WERI-Rb-1 (cell line): Measurements from ENCODE around the gene HIVEP3.

Experiments used
- DNase-seq: peaks from one replicate; pipeline ENCODE4 v3.0.0-alpha.2; 2020
- H3K27ac ChIP-seq: fragments of 250-450 bp; sonication (Bioruptor Pico); 2 replicates; pipeline ENCODE4 v1.5.1; 2020; ENCODE audit warnings: mild to moderate bottlenecking, moderate library complexity
- H3K27me3 ChIP-seq: fragments of 250-450 bp; sonication (Bioruptor Pico); 2 replicates; pipeline ENCODE4 v1.5.1; 2021; ENCODE audit warnings: mild to moderate bottlenecking, low read depth, moderate library complexity; ENCODE audit not compliant: insufficient read depth, severe bottlenecking
- H3K36me3 ChIP-seq: fragments of 250-450 bp; sonication (Bioruptor Pico); 2 replicates; pipeline ENCODE4 v1.5.1; 2020; ENCODE audit warnings: mild to moderate bottlenecking, moderate library complexity
- H3K4me3 ChIP-seq: 2 replicates; pipeline ENCODE4 v1.5.1; 2011; ENCODE audit warnings: low read depth, mild to moderate bottlenecking, control low read depth, low read length
- H3K9me3 ChIP-seq: fragments of 250-450 bp; sonication (Bioruptor Pico); 2 replicates; pipeline ENCODE4 v1.5.1; 2021; ENCODE audit warnings: mild to moderate bottlenecking, moderate library complexity; ENCODE audit not compliant: severe bottlenecking
- TF ChIP-seq, protein P1 (sequence below): IDR thresholded peaks from 2 replicates; pipeline ENCODE4 v1.5.1; 2011; ENCODE audit warnings: low read depth, mild to moderate bottlenecking, control low read depth, inconsistent platforms, low read length

The HIVEP3 gene

DNA sequence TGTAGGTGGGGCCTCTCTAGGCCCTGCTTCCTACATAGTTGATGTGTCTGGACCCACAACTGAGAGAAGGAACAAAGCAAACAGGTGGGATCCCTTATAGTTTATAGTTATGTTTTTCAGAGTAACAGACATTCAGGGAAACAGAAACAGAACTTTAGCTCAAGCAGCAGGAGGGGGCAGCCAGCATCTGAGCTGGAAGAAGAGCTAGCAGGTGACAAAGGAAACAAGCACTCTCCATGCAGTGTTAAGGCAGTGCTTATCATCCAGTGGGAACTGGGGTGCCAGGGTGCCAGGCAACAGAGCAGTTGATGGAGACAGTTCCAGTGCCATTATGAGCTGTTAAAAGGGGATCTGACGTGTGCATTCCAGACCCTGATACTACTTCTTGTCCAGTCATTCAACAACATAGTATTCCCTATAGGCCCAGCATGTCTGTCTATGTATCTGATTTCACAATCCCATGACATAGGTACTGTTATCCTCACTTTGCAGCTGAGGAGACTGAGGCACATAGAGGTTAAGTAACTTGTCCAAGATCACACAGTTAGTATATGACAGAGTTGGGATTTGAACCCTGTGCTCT lies 13.5 kb downstream of the HIVEP3 start:
- H3K9me3 ChIP-seq, result no peaks in the 10 kb centered on the region
- TF ChIP-seq, protein P1, sequence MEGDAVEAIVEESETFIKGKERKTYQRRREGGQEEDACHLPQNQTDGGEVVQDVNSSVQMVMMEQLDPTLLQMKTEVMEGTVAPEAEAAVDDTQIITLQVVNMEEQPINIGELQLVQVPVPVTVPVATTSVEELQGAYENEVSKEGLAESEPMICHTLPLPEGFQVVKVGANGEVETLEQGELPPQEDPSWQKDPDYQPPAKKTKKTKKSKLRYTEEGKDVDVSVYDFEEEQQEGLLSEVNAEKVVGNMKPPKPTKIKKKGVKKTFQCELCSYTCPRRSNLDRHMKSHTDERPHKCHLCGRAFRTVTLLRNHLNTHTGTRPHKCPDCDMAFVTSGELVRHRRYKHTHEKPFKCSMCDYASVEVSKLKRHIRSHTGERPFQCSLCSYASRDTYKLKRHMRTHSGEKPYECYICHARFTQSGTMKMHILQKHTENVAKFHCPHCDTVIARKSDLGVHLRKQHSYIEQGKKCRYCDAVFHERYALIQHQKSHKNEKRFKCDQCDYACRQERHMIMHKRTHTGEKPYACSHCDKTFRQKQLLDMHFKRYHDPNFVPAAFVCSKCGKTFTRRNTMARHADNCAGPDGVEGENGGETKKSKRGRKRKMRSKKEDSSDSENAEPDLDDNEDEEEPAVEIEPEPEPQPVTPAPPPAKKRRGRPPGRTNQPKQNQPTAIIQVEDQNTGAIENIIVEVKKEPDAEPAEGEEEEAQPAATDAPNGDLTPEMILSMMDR, result no peak
- H3K36me3 ChIP-seq, result no peaks in the 10 kb centered on the region
- DNase-seq, result no peak
- no peaks in the 10 kb centered on the region for H3K27me3 ChIP-seq
- no peak overlapping the region for H3K4me3 ChIP-seq
- no peak overlapping the region for H3K27ac ChIP-seq

DNA sequence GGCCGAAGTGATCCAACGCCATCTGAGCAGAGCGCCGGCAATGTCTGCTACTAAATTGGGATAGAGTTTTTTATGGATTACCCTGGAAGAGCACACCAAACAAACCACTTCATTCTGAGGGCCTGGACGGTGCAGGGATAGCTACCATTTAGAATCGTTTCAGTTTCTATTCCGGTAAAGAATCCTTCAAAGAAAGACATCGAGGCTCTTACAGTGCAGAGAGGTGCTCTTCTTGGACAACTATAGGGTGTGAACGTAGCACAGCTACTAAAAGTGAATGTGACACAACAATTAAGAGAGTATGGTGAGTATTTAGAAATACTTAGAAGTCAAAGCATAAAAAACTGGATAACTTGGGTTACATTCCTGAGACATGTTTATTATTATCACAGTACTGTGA lies 16.1 kb downstream of the HIVEP3 start:
- Histone ChIP-seq H3K27me3 (no peaks in the 10 kb centered on the region), H3K36me3 (no peaks in the 10 kb centered on the region), H3K9me3 (no peaks in the 10 kb centered on the region), H3K4me3 (no peak overlapping the region), H3K27ac (no peak overlapping the region)
- TF ChIP-seq, protein P1, result no peak
- no peak for DNase-seq

DNA sequence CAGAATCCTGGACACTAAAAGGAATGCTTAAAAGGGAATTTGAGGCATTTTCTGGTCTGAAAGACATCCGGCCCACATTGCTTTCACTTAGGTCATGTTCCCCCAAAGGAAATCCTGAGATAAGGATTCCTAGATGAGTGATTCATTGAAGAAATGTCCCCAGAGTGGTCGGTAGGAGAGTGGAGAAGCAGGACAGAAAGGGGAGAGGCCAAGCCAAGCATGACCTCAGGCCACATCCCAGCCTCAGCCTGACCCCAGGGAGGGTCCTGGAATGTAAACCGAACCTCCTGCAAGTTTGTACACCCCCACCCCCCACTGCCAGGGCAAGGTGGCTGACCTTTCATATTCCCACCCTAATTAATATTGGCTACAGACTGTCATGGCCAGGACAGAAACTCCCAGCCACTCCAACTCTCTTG lies 16.6 kb downstream of the HIVEP3 start:
- DNase-seq, result no peak
- Histone ChIP-seq H3K27me3 (no peaks in the 10 kb centered on the region), H3K4me3 (no peak overlapping the region), H3K9me3 (no peaks in the 10 kb centered on the region), H3K36me3 (no peaks in the 10 kb centered on the region), H3K27ac (no peak overlapping the region)
- TF ChIP-seq, protein P1, result no peak

DNA sequence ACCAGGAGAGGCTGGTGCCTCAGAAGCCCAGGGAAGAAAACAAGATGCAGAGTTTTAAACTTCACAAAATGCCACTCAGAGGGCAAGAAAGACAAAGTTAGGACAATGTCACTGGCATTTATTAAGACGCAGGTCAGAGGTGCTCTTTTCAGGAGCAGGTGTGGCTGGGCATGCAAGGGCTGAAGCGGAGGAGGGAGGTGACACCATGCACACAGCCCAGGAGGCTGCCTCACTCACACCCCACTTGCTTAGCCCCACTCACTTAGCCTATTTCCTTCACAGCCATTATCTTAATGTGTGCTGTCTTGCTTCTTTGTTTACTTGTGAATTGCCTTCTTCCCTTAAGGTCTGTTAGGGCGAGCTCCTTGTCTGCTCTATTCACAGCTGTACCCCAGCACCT lies 17.2 kb downstream of the HIVEP3 start:
- Histone ChIP-seq H3K27me3 (no peaks in the 10 kb centered on the region), H3K4me3 (no peak overlapping the region), H3K36me3 (no peaks in the 10 kb centered on the region), H3K9me3 (no peaks in the 10 kb centered on the region), H3K27ac (no peak overlapping the region)
- TF ChIP-seq, protein P1, result no peak
- no peak for DNase-seq

DNA sequence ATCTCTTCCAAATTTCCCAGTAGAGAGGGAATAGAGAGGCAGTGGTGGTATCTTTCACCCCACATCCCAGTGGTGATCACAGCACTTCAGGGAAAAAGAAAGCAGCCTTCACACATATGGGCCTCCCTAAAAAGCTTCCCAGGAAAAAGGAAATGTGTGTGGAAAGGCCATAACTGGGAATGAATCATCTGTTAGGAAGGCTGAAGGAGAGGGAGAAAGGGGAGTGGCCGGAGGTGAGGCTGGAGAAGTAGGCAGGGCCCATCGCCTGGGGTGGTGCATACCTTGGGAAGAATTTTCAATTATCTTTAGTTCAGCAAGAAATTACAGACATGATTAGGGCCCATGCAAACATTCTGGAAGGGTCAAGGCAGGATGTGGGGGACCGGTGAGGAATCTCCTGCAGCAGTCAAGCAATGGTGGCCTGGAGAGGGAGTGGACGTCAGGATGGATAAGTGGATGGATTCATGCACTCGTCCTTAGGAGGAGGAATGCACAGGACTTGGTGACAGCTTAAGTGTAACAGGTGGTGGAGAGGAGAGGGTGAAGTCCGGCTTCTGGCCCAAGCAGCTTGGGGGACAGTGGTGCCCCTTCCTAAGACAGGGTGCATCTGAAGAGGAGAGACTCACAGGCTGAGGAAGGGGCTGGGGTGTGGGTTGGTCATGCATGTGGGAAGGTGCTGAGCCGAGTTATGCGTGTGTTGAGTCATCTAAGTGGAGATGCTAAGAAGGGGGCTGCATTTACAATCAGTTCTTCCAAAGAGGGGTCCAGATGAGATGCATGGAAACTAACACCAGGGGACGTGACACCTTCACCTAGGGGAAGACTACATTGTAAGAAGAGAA lies 17.9 kb downstream of the HIVEP3 start:
- no peak for DNase-seq
- Histone ChIP-seq H3K4me3 (no peak overlapping the region), H3K9me3 (no peaks in the 10 kb centered on the region), H3K36me3 (no peaks in the 10 kb centered on the region), H3K27me3 (no peaks in the 10 kb centered on the region), H3K27ac (no peak overlapping the region)
- TF ChIP-seq, protein P1, result no peak
